ENCODE data around the gene RPS6KA3.

Gene RPS6KA3

GRCh38 chrX:20269848-20270561 is 3.3 kb upstream of the RPS6KA3 start (continued):
- TF ChIP-seq CREB5 (CRISPR knock-in tag; IDR thresholded peaks at IDR 0.05; ENCODE audit: low read depth) (no peak), TSHZ2 (CRISPR knock-in tag; IDR thresholded peaks at IDR 0.05) (no peak), ZNF70 (CRISPR knock-in tag; IDR thresholded peaks at IDR 0.05) (no peak), CSDC2 (CRISPR knock-in tag; IDR thresholded peaks at IDR 0.05) (no peak), RARB (CRISPR knock-in tag; IDR thresholded peaks at IDR 0.05) (no peak), ARNTL (CRISPR knock-in tag; IDR thresholded peaks at IDR 0.05; ENCODE audit: borderline replicate concordance, low read depth) (no peak)

GRCh38 chrX:20267931-20268701 is 1.4 kb upstream of the RPS6KA3 start:
- ATAC-seq: no peak
- TF ChIP-seq ZFP30 (CRISPR knock-in tag; IDR thresholded peaks at IDR 0.05) (no peak), CREB5 (CRISPR knock-in tag; IDR thresholded peaks at IDR 0.05; ENCODE audit: low read depth) (no peak), ZNF565 (CRISPR knock-in tag; conservative IDR thresholded peaks at IDR 0.05; ENCODE audit: low read depth) (no peak), ZC3H10 (CRISPR knock-in tag; IDR thresholded peaks at IDR 0.05) (no peak), BACH2 (CRISPR knock-in tag; IDR thresholded peaks at IDR 0.05; ENCODE audit: borderline replicate concordance) (no peak), TSHZ2 (CRISPR knock-in tag; IDR thresholded peaks at IDR 0.05) (no peak), GLIS3 (CRISPR knock-in tag; IDR thresholded peaks at IDR 0.05) (no peak), CSRNP3 (CRISPR knock-in tag; IDR thresholded peaks at IDR 0.05) (no peak), ZNF8 (CRISPR knock-in tag; IDR thresholded peaks at IDR 0.05) (no peak), ZFP3 (CRISPR knock-in tag; IDR thresholded peaks at IDR 0.05) (no peak), ISL1 (CRISPR knock-in tag; IDR thresholded peaks at IDR 0.05) (no peak), CSDC2 (CRISPR knock-in tag; IDR thresholded peaks at IDR 0.05) (no peak), TCF4 (CRISPR knock-in tag; IDR thresholded peaks at IDR 0.05; ENCODE audit: borderline replicate concordance) (no peak), ESRRG (CRISPR knock-in tag; IDR thresholded peaks at IDR 0.05) (no peak), PATZ1 (CRISPR knock-in tag; IDR thresholded peaks at IDR 0.05; ENCODE audit: borderline replicate concordance) (no peak), POU6F1 (CRISPR knock-in tag; IDR thresholded peaks at IDR 0.05; ENCODE audit: borderline replicate concordance, low read depth) (no peak), ZNF70 (CRISPR knock-in tag; IDR thresholded peaks at IDR 0.05) (no peak), SNAI2 (CRISPR knock-in tag; IDR thresholded peaks at IDR 0.05) (no peak), RARB (CRISPR knock-in tag; IDR thresholded peaks at IDR 0.05) (no peak)
